ENCODE data around the gene CBARP.

- TF ChIP-seq POLR2AphosphoS5 (IDR thresholded peaks at IDR 0.05): no peak
- no peak for TF ChIP-seq CTCF (IDR thresholded peaks at IDR 0.05; ENCODE audit: poor library complexity, severe bottlenecking)
- TF ChIP-seq EZH2 (IDR thresholded peaks at IDR 0.05; ENCODE audit: borderline replicate concordance, insufficient read depth, low read length, poor library complexity, severe bottlenecking): no peak
- no peak for TF ChIP-seq TAF1 (IDR thresholded peaks at IDR 0.05; ENCODE audit: low read depth)
- TF ChIP-seq EP300 (conservative IDR thresholded peaks at IDR 0.05; ENCODE audit: poor library complexity, severe bottlenecking): no peak
Observed at GRCh38 chr19:1230783-1231489, 6.9 kb downstream of the CBARP start.
